ENCODE data around the gene ZFR2.

ZFR2 gene

DNA sequence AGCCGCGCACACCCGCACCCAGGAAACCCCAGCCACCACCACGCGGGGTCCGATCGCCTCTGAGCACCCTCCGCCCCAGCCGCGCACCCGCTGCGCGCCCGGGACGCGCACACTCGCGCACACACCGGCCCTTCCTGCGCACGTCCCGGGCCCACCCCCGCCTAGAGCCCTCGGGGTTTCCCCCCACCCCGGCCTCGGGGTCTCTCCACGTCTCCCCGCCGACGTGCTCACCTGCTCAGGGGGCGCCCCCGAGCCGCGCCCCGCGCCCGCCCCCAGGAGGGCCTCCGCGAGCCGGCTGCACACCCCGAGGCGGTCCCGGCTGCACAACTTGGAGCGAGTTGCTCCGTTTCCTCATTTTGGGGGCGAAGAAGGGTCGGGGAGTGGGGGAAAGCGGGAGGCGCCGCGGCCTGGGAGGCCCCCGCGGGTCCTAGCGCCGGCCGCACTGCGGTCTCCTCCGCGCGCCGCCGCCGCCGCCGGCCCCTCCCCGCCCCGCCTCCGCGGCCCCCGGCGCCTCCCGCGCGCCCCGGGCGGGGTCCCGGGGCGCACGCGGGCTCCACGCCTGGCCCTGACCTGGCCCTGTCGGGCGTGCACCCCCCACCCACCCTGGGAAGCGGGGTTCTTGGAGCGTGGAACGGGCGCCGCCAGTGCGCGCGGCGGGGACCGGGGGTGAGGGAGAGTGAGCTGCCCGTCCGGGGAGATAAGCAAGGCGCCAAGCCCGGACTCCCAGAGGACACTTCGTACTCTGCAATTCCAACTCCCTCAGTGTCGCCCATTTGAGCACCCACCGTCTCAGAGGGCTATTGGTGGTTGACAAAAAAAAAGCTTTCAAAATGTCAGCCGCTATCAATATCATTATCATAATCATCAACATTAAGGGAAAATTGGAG is 82.7 kb downstream of the ZFR2 start, which contains the start of gene MATK:
TSS of gene MATK (minus strand) at position 444 of the 887 bp plus-strand sequence. CDS start 1,246 bp downstream, outside the sequence.
- peak; percentile 60 for DNase-seq

DNA sequence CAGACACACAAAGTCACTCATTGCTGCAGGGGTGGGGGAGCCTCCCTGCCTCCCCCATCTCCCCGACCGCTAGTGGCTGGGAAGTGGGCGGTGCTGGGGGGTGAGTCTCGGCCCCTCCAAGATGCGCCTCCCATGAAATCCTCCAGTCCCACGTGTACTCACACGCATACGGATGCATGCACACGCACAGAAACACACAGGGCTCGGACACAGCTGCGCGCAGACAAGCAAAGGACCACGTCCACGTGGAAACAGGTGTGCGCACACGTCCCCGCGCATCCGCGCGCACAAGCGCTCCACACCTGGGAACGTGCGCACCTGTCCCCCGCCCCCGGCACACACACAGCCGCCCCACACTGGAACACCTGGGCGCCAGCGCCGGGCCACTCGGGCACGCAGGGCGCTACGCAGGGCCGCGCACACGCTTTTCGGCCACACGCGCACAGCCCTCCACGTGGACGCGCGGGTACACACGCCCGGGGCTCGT is 83.3 kb downstream of the ZFR2 start:
- peak; percentile 66 for DNase-seq

DNA sequence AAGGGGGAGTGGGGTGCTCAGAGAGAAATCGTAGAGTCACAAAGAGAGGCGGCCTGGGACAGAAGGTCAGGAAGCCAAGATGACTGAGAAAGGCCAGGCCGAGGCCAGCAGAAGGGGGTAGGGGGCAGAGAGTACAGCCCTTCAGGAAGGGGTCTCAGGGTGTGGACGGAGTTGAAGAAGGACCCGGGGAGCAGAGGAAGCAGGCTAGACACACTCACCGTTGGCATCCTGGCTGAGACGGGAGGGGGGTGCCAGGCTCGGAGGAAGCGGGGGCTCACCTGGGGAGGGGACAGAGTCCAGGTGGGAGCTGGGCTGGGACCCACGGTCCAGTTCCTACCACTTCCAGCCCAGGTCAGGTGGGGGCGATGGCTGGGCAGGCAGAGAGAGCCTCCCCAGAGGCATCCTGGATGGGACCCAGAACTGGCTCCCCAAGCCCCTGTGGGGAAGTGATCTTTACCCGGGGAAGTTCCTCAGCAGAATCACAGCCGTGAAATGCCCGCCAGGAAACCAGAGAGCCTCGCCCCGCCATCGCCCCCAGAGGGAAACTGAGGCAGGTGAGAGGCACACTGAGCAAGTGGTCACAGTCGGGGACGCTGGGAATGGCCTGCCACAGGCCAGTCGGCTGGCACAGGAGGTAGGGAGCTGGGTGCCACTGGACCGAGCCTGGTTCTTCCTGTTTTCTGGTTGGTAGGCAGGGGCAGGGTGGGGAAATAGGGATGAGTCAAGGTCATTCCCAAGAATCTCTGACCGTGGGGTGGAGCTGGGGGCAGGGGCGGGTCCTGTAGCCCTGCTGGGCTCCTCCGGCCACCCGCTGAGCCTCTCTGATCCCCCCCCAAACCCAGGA is 84.0 kb downstream of the ZFR2 start:
- DNase-seq, result no peak

DNA sequence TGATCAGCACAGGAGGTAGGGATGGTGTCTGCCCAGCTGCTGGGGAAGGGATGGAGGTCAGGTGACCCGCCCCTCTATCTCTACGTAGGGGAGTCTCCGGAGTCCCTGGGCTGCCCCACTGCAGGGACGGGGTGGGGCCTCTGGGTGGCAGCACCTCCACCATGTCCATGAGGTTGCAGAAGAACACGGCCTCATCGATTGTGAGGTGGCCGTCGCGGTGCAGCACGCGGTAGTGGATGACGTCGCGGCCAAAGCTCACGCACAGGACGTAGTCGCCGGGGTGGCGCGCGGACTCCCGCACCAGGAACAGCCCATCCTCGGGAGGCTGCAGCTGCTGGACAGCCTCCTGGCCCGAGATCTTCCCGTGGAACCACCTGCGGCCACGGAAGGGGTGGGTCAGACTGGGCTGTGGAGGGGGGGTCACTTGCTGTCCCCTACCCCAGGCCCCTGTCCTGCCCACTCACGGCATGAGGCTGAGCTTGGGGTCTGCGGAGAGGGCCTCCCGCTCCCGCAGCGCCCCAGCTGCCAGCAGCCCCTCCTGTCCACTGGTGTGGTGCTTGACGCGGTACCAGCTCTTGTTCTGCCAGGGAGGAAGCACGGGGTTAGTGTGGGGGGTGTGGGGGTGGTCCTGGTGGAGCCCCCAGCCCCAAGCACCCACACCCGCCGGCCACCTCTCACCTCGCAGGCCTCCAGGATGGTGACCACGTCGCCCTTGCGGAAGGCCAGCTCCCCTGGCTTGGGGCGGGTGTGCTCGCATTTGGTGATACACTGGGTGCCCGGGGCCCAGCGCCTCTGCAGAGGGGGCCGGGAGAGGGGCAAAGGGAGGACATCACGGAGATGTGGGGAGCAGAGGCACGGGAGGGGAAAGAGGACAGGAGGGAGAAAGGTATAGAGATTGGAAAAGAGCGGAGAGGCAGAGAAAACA is 84.9 kb downstream of the ZFR2 start:
- DNase-seq, result no peak

DNA sequence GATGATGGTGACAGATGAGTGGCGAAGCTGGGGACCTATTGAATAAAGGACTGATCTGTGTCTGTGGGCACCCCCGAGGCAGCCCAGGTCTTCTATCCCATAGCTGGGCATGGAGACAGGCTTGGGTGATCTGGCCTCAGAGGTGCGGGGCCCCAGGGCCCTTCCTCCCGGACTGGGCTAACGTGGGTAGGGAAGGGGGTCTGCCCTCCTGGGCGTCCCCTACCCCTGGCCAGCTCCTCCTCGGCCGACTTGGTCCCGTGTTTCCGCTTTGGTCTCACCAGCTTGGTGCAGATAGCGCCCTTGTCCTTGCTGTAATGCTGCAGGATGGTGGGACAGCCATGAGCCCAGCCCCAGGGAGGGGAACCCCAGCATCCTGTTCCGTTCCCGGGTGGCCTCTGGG is 85.9 kb downstream of the ZFR2 start:
- no peak for DNase-seq

DNA sequence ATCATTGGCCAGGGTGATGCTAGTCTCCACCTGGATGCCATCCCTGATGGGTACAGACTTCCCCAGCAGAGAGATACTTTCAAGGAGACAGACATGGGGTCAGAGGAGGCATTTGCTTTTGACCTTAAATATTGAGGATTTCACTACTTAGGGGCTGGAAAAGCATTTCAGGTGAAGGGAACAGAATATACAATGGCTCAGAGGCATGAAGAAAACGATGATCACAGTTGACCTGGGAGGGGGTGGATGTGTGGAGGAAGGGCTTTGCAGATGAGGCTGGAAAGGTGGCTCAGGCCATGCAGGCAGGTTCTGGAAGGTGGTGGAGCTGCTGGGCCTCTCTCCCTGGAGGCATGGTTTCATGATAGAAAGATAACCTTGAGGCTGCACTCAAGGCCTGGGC is 86.5 kb downstream of the ZFR2 start:
- DNase-seq, result no peak

DNA sequence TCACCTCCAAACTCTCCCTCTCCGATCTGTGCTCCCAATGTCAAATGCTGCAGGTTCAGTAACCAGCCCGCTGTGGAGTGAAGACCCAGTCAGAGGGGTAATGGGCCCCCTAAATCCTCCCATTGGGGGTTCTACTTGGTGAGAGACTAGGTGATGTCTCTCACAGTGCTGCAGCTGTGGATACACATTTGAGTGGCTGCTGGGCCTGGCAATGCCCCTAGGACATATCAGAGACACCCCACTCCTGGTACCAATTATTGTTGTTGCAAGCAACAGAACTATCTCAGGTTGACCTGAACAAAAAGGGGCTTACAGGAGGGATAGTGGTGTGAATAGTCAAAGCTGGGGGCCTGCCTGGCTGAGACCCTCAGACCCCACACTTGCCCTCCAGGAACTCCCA is 87.2 kb downstream of the ZFR2 start:
- no peak for DNase-seq

DNA sequence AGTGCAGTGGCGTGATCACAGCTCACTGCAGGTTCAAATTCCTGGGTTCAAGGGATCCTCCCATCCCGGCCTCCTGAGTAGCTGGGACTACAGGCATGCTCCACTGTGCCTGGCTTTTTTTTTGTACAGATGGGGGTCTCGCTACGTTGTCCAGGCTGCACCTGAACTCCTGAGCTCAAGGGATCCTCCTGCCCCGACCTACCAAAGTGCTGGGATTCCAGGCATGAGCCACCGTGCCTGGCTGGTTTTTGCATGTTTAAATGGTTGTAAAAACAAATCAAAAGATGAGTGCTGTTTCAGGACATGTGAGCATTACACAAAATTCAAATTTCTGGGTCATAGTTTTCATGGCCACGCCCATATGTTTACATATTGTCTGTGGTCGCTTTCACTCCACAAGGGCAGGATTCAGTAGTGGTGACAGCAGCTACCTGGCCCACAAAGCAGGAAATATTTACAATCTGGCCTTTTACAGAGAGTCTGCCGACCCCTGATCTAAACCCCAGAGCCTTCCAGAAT is 88.0 kb downstream of the ZFR2 start:
- DNase-seq, result no peak

DNA sequence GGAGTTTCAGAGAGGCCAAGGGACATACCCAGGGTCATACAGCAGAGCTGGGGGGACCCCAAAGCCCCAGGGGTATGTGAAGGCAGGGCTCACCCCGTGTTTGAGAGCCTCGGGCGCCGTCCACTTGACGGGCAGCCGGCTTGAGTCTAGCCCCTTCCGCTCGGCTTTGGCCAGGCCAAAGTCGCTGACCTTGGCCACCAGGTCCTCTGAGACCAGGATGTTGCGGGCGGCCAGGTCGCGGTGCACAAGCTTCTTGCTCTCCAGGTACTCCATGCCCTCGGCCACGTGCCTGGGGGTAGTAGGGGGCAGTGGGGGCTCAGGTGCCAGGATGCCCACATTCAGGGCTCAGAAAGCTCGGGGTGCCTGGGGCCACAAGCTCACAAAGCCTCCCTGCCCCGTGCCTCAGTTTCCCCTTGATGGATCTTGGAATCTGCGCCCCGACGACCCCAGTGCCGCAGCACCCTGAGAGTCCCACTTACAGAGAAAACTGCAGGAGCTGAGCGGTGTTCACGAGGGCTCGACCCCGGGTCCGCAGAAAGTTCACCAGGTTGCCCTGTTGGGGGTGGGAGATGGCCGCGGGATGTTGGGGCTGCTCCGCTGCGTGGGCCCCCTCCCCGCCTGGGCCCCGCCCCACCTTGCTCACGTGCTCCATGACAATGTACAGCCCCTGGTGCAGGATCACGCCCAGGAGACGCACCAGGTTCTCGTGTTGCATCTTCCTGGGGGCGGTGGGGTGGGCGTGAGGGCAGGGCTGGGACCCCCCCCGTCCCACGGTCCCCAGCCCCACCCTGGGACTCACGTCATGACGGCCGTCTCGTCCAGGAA is 89.7 kb downstream of the ZFR2 start:
- DNase-seq, result peak; percentile 31

DNA sequence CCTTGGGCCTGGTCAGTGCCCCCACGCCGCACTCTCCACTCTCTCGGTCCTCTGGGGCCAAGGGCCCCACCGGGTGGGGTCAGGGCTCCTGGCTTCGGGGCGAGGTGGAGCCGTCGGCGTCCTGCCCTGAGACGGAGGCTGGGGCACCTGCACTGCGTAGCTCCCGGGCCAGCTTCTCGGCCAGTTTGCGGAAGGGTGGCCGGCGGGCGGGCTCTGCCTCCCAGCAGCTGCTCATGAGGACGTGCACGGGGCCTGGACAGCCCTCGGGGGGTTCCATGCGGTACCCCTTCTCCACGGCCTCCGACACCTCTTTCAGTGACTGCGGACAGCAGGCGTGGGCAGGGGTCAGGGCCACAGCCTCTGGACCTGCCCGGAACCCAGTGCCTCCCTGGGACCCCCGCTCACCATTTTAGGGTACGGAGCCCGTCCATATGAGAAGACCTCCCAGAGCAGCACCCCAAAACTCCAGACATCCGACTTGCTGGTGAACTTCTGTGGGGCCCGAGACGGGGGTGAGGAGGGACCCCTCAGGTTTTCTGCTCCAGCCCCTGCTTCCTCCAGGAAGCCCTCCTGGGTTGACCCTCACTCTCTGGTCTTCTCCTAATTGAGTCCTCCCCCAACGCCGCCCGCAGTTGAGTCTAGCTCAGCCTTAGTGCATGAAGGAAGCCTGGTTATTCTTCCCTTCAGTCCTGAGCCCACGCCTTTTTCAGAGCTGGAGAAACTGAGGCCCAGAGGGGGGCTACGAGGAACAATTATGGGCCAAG is 90.6 kb downstream of the ZFR2 start:
- DNase-seq, result no peak

DNA sequence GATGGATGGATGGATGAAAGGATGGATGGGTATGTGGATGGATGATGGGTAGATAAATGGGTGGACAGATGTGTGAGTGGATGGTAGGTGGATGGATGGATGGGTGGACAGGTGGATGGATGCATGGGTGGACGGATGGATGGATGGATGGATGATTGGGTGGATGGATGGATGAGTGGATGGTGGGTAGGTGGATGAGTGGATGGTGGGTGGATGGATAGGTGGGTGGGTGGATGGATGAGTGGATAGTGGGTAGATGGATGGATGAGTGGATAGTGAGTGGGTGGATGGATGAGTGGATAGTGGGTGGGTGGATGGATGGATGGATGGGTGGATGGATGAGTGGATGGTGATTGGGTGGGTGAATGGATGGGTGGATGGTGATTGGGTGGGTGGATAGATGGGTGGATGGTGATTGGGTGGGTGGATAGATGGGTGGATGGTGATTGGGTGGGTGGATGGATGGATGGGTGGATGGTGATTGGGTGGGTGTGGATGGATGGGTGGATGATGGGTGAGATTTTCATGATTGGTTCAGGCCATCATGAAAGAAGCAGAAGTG is 92.3 kb downstream of the ZFR2 start:
- DNase-seq, result no peak

DNA sequence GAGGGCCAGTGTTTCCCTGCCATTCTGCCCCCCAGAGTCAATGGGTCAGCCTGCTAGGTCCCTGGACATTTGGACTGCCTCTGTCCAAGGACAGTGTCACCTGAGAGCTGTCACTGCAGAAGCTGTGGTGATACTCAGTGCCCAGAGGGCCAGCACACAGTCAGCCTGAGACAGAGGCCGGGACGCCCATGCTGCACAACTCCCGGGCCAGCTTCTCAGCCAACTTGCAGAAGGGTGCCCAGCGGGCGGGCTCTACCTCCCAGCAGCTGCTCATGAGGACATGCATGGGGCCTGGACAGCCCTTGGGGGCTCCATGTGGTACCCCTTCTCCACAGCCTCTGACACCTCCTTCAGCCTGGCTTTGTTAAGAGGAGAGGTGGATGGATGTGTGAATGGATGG is 93.0 kb downstream of the ZFR2 start:
- no peak for DNase-seq

DNA sequence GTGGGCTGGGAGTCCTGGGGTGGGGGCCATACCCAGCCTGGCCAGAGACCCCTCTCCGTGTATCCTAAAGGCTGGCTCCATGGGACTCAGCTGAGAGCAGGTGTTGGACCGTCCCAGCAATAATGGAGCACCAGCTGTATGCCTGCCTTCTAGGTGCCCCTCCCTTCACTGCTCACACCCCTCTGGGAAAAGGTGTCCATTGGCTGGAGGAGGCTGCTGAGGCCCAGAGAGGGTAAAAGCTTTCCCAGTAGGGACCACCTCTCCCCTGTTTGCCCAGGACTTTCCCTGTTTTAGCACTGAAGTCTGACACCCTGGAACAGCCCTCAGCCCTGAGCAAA is 93.5 kb downstream of the ZFR2 start:
- DNase-seq, result no peak

DNA sequence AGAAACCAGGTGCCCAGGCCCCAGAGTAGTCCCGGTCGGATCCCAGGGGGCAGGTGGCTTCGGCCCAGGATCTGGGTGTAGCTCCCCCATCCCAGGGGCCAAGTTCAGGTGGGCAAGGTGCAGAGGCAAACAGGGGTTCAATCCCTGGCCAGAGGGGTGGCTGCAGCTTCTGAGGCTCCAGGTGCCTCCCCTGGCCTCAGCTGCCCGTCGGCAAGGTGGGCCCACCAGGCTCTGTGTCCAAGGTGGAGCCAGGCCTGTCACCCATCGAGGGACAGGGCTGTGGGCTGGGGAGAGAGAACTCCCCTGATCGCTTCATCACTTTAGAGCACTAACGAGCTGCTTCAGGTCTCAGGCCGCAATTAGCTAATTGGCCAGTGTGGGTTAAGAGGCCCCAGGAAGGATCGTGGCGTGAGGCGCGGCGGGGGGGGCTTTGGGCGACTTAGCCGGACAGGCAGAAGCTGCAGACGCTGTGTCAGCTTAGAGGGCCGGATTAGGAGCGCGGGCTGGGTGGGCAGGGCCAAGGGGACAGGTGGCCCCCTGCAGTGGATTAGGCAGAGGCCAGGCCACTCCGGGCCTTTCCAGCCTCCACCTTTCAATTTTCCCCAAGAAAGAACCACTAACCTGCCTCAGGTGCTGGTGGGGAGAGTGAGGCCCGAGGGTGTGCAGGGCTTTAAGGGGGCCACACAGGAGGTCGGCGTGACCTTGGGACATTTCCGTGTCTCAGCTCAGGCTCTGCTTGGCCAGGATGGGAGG is 94.0 kb downstream of the ZFR2 start:
- DNase-seq, result no peak

DNA sequence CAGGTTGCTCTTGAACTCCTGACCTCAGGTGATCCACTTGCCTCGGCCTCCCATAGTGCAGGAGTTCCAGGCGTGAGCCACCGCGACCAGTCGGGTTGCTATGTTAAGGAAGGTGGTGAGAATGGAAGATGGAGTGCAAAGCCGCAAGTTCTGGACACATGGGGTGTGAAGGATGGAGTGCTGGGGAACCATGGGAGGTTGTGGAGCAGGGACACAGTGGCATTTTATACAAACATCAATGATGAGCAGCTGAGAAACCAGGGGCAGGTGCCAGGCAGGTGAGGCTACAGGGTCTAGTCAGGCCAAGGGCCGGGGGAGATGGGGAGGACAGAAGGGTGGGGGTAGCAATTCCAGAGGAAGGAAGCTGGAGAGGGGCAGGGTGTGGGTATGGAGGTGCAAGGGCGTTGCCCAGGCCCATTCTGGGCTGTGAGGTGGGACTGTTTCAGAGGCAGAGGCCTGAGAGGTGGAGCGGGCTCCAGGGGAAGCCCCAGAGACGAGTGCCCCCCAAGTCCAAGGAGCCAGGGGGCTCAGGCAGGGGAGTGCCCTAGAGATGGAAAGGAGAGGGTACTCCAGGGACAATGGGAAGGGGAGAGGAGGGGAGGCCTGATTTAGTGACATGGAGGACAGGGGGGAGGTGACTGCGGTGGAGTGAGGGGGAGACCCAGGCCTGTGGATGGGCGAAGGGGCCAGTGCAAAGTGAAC is 94.9 kb downstream of the ZFR2 start:
- DNase-seq, result no peak

DNA sequence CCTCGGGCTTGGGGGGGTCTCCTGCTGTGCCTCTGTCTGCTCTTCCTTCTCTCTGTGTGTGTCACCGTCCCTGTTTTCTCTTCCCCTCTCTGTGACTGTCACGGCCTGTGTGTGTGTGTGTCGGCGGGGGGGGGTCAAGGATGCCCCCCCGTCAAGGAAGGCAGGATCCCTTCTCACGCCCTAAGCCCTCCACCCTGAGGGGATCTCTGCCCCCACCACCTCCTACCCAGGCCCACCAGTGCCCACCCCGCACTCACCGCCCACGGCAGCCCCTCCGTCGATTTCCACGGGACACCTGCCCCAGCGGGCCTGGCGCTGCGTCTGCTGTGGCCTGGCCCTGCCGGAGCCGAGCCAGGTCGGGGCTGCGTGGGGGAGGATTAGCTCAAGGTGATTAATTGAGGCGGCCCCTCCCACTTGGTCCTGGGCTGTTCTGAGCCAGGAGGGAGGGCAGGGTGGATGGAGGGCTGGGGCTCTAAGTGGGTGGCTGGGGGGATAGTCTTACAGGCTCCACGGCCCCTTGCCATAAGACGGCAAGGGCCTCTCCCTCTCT is 96.9 kb downstream of the ZFR2 start, which contains the start of gene RAX2:
TSS of gene RAX2 (minus strand) at position 323 of the 550 bp plus-strand sequence. CDS start 486 bp downstream, outside the sequence.
- peak; percentile 13 for DNase-seq

DNA sequence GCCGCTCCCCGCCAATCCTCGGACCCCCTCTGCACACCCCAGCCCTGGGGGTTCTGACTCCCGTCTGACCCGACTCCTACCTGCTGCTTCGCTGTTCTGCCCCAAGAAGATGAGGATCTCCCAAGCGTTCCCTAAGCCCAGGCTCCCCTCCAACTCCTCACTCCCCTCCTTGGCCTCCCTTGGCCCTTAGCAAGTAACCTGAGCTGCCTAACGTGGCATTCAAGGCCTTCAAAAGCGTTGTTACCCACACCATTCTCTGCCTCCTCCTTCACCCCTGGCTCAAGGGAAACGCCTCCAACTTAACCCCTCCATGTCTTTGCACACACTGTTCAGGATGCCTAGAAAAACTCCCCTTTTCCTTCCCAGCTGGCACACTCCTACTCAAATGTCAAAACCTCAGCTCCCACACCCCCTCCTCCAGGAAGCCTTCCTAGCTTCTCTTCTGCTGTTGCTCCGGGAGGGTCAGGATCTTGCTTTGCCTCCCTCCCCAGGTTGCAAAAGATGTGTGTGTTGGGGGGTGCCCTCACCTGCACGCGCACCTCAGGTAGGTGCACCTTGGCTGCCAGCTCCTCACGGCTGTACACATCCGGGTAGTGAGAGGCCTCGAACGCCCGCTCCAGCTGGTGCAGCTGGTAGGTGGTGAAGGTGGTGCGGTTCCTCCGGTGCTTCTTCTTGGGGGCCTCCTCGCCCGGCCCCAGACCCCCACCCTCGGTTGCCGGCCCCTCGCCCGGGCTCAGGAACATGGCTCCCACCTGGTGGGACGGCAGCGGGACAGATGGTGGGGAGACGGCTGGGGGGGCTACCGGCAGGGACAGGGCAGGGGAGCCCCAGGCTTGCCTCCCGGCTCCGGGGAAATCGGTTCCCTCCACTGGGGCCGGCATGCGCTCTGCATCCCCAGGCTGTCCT is 97.6 kb downstream of the ZFR2 start:
- DNase-seq, result no peak
